GM18870 (cell line): ENCODE results near the gene TNK2.

Experiments used
- ATAC-seq: cut with Tn5 transposase; IDR thresholded peaks from one replicate; pipeline ENCODE4 v1.9.1; 2021; ENCODE audit warnings: moderate library complexity; ENCODE audit not compliant: unreplicated experiment

The TNK2 gene

GRCh38 chr3:195854628-195855294 is 53.6 kb downstream of the TNK2 start:
- no peak for ATAC-seq

- no peak for ATAC-seq
Observed at GRCh38 chr3:195853996-195854395, 54.4 kb downstream of the TNK2 start.

GRCh38 chr3:195853036-195853435 is 55.3 kb downstream of the TNK2 start:
- ATAC-seq = no peak

- peak; percentile 83 for ATAC-seq
Observed at GRCh38 chr3:195850857-195851543, 57.4 kb downstream of the TNK2 start.

GRCh38 chr3:195849322-195850074 is 58.9 kb downstream of the TNK2 start:
- no peak for ATAC-seq

GRCh38 chr3:195847055-195847950 is 61.0 kb downstream of the TNK2 start:
- no peak for ATAC-seq

- ATAC-seq = no peak
Observed at GRCh38 chr3:195845483-195845882, 62.9 kb downstream of the TNK2 start.

- ATAC-seq = no peak
Observed at GRCh38 chr3:195844671-195845218, 63.6 kb downstream of the TNK2 start.

- no peak for ATAC-seq
Observed at GRCh38 chr3:195839260-195840010, 68.9 kb downstream of the TNK2 start.

GRCh38 chr3:195838714-195839113 is 69.6 kb downstream of the TNK2 start:
- ATAC-seq = no peak

- ATAC-seq = no peak
Observed at GRCh38 chr3:195836476-195837135, 71.7 kb downstream of the TNK2 start.

GRCh38 chr3:195835791-195836190 is 72.6 kb downstream of the TNK2 start:
- ATAC-seq = no peak

- ATAC-seq = no peak
Observed at GRCh38 chr3:195834675-195835583, 73.4 kb downstream of the TNK2 start.

GRCh38 chr3:195829897-195830254 is 78.5 kb downstream of the TNK2 start:
- ATAC-seq = no peak

GRCh38 chr3:195828762-195829161 is 79.6 kb downstream of the TNK2 start:
- ATAC-seq = no peak

GRCh38 chr3:195825857-195826804 is 82.2 kb downstream of the TNK2 start:
- no peak for ATAC-seq

GRCh38 chr3:195825191-195825588 is 83.2 kb downstream of the TNK2 start:
- ATAC-seq = no peak
